Measurements from ENCODE around the gene NUFIP2.
A peak's percentile ranks its signal among the peaks of the same experiment; 100 is the strongest.

NUFIP2 gene

DNA sequence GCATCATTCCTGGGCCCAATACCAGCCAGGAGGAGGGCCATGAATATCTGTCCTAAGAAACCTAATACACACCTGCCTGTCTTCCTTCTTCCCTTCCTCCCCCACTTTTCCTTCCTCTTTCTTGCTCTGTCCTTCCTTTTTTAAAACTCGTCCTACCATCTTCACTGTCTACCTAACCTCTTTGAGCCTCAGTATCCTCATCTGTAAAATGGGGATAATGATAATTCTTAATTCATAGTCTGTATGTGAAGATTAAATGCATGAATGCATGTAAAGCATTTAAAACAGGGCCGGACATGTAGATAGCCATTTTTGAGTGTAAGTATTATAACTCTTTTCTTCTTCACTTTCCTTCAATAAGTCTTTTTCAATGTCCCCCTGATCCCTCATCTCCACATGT, 46.7 kb downstream of the NUFIP2 start:
- Histone ChIP-seq H3K4me2 (ENCODE audit: low read length) (no peak overlapping the region), H3K4me3 (ENCODE audit: low read length) (no peak overlapping the region), H3K9me3 (replicated peaks; ENCODE audit: low read length) (no peaks in the 10 kb centered on the region), H3K4me1 (ENCODE audit: control insufficient read depth, insufficient read depth, low read length) (peaks cover 28% of the 10 kb centered on the region), H3K9ac (ENCODE audit: low read depth, low read length) (no peak overlapping the region), H3K27me3 (ENCODE audit: control insufficient read depth, insufficient read depth, low read length) (no peaks in the 10 kb centered on the region), H3K36me3 (ENCODE audit: insufficient read depth, low read length) (no peaks in the 10 kb centered on the region)

DNA sequence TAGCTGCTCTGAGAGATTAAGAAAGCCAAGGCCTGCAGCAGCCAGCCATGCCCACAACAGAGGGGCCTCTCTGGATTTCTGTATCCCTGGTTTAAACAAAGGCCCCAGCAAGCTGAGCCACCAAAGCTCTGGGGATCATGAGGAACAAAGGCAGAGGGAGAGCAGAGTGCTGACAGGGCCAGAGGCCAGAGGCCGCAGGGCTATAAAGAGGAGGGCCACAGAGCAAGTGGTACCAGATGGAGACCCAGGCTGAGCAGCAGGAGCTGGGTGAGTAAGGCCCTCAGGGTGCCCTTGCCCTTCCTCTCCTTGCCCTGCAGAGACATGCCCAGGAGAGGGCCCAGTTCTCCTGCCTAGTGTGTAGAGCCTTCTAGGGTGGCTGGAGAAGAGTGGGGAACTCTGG, 47.3 kb downstream of the NUFIP2 start, which contains the start of gene CRYBA1:
Gene CRYBA1 (plus strand): TSS at position 232 of the 400 bp plus-strand sequence. CDS start 5 bp downstream, at position 237.
- no peaks in the 10 kb centered on the region for H3K36me3 ChIP-seq (ENCODE audit: insufficient read depth, low read length)
- peaks cover 28% of the 10 kb centered on the region for H3K4me1 ChIP-seq (ENCODE audit: control insufficient read depth, insufficient read depth, low read length)
- no peak within 1 kb of the TSS for H3K4me3 ChIP-seq (ENCODE audit: low read length)
- no peaks in the 10 kb centered on the region for H3K9me3 ChIP-seq (replicated peaks; ENCODE audit: low read length)
- H3K27me3 ChIP-seq (ENCODE audit: control insufficient read depth, insufficient read depth, low read length), result no peaks in the 10 kb centered on the region
- no peak within 1 kb of the TSS for H3K9ac ChIP-seq (ENCODE audit: low read depth, low read length)
- H3K4me2 ChIP-seq (ENCODE audit: low read length), result no peak within 1 kb of the TSS

DNA sequence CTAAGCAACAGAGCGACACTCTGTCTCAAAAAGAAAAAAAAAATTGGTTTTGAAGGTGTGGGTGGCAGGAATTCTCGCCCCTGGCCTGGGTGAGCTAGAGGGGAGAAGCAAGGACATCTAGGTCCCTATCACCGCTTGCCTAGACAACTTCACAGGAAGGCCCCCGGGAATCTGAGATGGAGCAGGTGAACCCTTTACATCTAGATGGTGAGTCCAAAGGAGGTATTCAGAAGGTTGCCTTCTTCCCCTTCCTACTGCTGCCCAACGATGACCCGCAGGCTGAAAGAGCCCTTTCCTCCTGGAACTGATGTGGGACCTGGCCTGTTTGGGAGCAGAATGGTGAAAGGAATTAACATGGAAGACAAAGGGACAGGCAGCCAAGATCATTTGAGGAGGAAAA, 48.5 kb downstream of the NUFIP2 start:
- Histone ChIP-seq H3K4me1 (ENCODE audit: control insufficient read depth, insufficient read depth, low read length) (peaks cover 27% of the 10 kb centered on the region), H3K27me3 (ENCODE audit: control insufficient read depth, insufficient read depth, low read length) (no peaks in the 10 kb centered on the region), H3K4me2 (ENCODE audit: low read length) (no peak overlapping the region), H3K36me3 (ENCODE audit: insufficient read depth, low read length) (no peaks in the 10 kb centered on the region), H3K9ac (ENCODE audit: low read depth, low read length) (no peak overlapping the region), H3K9me3 (replicated peaks; ENCODE audit: low read length) (no peaks in the 10 kb centered on the region), H3K4me3 (ENCODE audit: low read length) (no peak overlapping the region)

DNA sequence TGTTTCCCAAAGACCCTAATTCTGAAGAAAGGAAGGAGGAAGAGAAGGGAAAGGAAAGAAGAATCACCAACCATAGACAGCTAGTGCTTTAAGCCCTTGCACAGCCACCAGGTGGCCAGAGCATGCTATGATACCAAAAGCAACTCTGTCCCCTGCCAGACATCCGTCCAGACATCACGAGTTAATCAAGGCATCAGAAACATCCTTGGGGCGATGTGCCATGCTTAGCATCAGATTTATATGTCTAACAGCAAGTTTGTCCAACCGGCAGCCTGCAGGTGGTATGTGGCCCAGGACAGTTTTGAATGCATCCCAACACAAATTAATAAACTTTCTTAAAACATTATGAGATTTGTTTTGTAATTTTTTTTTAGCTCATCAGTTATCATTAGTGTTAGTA, 50.2 kb downstream of the NUFIP2 start:
- Histone ChIP-seq H3K4me3 (ENCODE audit: low read length) (no peak overlapping the region), H3K4me1 (ENCODE audit: control insufficient read depth, insufficient read depth, low read length) (peaks cover 29% of the 10 kb centered on the region), H3K27me3 (ENCODE audit: control insufficient read depth, insufficient read depth, low read length) (no peaks in the 10 kb centered on the region), H3K9me3 (replicated peaks; ENCODE audit: low read length) (no peaks in the 10 kb centered on the region), H3K36me3 (ENCODE audit: insufficient read depth, low read length) (no peaks in the 10 kb centered on the region), H3K9ac (ENCODE audit: low read depth, low read length) (no peak overlapping the region), H3K4me2 (ENCODE audit: low read length) (no peak overlapping the region)

DNA sequence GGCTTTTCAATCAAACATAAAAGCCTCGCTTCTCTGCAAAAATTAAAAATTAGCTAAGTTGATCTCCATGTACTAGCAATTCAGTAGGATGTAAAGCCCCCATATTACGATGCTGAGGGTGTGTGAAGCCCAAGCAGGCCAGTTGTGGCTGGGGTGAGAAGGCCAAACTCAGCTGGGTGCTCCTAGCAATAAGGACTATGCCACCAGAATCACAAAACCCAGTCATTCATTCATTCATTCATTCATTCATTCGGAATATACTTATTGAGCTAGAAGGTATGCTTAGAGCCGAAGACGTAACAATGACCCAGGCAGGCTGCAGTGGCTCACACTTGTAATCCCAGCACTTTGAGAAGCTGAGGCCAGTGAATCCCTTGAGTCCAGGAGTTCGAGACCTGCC, 51.2 kb downstream of the NUFIP2 start:
- no peak overlapping the region for H3K4me2 ChIP-seq (ENCODE audit: low read length)
- peaks cover 39% of the 10 kb centered on the region for H3K4me1 ChIP-seq (ENCODE audit: control insufficient read depth, insufficient read depth, low read length)
- H3K9ac ChIP-seq (ENCODE audit: low read depth, low read length), result no peak overlapping the region

DNA sequence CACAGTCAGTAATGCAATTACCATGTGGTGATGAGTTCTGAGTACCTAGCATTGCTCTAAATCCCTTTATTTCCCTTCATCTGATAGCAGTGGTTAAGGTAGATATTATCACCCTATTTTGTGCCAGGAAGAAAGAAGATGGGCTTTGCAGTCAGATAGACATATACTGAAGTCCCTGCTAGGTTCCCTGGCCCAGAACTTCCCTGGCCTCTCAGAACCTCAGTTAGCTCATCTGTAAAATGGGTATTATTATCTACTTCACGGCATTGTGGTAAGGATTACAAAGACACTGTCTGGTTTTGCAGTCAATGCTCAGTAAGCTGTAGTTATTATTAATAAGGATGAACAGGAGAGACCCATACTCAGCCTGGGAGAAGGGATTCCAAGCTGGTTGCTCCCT, 51.9 kb downstream of the NUFIP2 start:
- Histone ChIP-seq H3K4me3 (ENCODE audit: low read length) (no peak overlapping the region), H3K27me3 (ENCODE audit: control insufficient read depth, insufficient read depth, low read length) (no peaks in the 10 kb centered on the region), H3K4me2 (ENCODE audit: low read length) (no peak overlapping the region), H3K4me1 (ENCODE audit: control insufficient read depth, insufficient read depth, low read length) (peaks cover 45% of the 10 kb centered on the region), H3K36me3 (ENCODE audit: insufficient read depth, low read length) (no peaks in the 10 kb centered on the region), H3K9ac (ENCODE audit: low read depth, low read length) (no peak overlapping the region), H3K9me3 (replicated peaks; ENCODE audit: low read length) (no peaks in the 10 kb centered on the region)

More for the DNA sequence above, 51.2 kb downstream of the NUFIP2 start:
- no peak overlapping the region for H3K4me3 ChIP-seq (ENCODE audit: low read length)
- no peaks in the 10 kb centered on the region for H3K9me3 ChIP-seq (replicated peaks; ENCODE audit: low read length)
- H3K27me3 ChIP-seq (ENCODE audit: control insufficient read depth, insufficient read depth, low read length), result no peaks in the 10 kb centered on the region
- no peaks in the 10 kb centered on the region for H3K36me3 ChIP-seq (ENCODE audit: insufficient read depth, low read length)

DNA sequence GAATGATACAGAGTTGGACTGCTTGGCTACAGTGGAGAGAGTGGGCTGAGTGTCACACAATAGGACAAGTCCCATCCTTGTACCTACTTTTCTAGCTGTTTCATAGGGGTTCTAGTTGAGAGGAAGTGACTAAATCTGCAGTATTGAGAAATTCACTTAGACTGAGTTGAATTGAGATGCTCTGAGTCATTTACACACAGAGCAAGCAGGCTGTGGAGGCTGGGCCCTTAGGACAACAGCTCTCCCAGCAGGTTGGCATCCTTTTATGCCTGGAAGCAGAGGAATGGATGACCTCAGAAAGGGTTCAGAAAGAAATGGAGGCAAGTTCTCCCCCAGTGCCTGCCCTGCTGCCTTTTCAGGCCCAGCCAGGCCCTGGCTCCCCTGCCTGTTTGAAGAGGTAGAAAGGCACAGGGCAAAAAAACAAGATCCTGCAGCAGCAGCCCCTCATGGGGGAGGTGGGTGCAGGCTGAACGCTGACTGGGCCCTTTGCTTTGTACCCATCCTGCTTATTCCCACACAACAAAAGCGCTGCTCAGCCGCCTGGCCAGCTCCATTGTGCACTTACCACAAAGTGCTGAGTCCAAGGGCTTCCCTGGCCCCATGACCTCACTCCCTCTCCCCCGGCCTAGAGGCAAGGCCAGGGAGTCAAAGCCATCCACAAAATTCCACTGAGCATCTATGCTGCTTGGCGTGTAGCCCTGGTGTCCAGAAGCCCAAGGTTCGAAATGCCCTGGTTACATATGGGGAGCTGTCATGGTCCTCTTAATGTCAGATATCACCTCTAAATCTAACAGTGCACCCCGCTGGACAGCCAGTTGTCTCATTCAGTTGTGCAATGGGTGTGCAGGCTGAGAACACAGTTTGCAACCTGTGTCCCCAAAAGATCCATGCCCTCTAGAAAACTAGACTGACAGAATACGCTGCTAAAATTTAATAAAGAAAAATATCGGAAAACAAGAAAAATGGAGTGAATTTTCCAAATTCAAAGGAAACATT, 52.7 kb downstream of the NUFIP2 start:
- H3K36me3 ChIP-seq (ENCODE audit: insufficient read depth, low read length), result no peaks in the 10 kb centered on the region
- no peaks in the 10 kb centered on the region for H3K9me3 ChIP-seq (replicated peaks; ENCODE audit: low read length)
- no peaks in the 10 kb centered on the region for H3K27me3 ChIP-seq (ENCODE audit: control insufficient read depth, insufficient read depth, low read length)
- H3K4me3 ChIP-seq (ENCODE audit: low read length), result no peak overlapping the region
- H3K4me1 ChIP-seq (ENCODE audit: control insufficient read depth, insufficient read depth, low read length), result peaks cover 45% of the 10 kb centered on the region
- peak overlapping the region; percentile 53 for H3K4me2 ChIP-seq (ENCODE audit: low read length)
- peak overlapping the region; percentile 33 for H3K9ac ChIP-seq (ENCODE audit: low read depth, low read length)

DNA sequence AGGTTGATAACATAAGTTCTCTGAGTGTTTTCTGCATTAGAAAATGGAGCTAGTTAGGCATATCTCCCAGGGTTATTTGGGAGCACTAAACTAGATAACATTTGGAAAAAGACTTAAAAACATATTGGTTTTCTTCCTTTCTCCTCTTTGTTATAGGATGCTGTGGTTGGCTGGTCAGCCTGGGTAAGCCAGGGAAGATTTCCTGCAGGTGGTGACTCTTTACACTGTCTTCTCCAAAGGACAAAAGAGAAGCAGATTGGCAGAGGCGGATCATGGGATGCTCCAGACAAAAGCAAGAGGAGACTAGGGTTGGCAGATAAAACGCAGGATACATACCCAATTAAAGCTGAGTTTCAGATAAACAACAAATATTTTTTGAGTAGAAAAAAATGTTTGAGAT, 53.5 kb downstream of the NUFIP2 start:
- H3K36me3 ChIP-seq (ENCODE audit: insufficient read depth, low read length), result no peaks in the 10 kb centered on the region
- H3K27me3 ChIP-seq (ENCODE audit: control insufficient read depth, insufficient read depth, low read length), result no peaks in the 10 kb centered on the region
- H3K9me3 ChIP-seq (replicated peaks; ENCODE audit: low read length), result no peaks in the 10 kb centered on the region
- peak overlapping the region; percentile 42 for H3K4me2 ChIP-seq (ENCODE audit: low read length)
- H3K4me1 ChIP-seq (ENCODE audit: control insufficient read depth, insufficient read depth, low read length), result peaks cover 45% of the 10 kb centered on the region
- peak overlapping the region; percentile 10 for H3K4me3 ChIP-seq (ENCODE audit: low read length)
- H3K9ac ChIP-seq (ENCODE audit: low read depth, low read length), result peak overlapping the region; percentile 28

DNA sequence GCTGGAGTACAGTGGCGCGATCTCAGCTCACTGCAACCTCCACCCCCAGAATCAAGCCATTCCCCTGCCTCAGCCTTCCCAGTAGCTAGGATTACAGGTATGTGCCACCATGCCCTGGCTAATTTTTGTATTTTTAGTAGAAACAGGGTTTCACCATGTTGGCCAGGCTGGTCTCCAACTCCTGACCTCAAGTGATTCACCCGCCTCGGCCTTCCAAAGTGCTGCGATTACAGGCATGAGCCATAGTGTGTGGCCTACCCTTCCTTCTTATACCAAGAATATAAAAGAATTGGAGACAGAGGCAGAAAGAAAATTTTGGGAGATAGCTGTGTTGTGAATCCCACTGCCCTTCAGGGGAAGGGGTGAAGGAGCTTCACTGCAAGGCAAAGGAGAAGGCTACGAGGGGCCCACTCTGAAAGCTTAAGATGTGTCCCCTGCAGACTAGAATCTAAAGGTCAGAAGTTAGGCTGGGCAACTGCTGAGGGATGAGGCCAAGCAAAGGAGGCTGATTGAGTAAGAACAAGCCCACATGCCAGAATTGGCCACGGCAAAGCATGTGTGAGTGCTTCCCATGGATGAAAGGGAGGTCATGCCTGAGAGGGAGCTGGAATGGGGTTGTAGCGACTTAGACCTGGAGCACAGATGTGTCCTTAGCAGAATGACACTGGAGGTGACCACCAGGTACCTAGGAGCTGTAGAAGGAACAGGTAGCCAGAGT, 55.7 kb downstream of the NUFIP2 start:
- Histone ChIP-seq H3K36me3 (ENCODE audit: insufficient read depth, low read length) (no peaks in the 10 kb centered on the region), H3K9me3 (replicated peaks; ENCODE audit: low read length) (no peaks in the 10 kb centered on the region), H3K4me2 (ENCODE audit: low read length) (peak overlapping the region; percentile 36), H3K9ac (ENCODE audit: low read depth, low read length) (peak overlapping the region; percentile 9), H3K4me3 (ENCODE audit: low read length) (peak overlapping the region; percentile 7), H3K4me1 (ENCODE audit: control insufficient read depth, insufficient read depth, low read length) (peaks cover 38% of the 10 kb centered on the region), H3K27me3 (ENCODE audit: control insufficient read depth, insufficient read depth, low read length) (no peaks in the 10 kb centered on the region)

DNA sequence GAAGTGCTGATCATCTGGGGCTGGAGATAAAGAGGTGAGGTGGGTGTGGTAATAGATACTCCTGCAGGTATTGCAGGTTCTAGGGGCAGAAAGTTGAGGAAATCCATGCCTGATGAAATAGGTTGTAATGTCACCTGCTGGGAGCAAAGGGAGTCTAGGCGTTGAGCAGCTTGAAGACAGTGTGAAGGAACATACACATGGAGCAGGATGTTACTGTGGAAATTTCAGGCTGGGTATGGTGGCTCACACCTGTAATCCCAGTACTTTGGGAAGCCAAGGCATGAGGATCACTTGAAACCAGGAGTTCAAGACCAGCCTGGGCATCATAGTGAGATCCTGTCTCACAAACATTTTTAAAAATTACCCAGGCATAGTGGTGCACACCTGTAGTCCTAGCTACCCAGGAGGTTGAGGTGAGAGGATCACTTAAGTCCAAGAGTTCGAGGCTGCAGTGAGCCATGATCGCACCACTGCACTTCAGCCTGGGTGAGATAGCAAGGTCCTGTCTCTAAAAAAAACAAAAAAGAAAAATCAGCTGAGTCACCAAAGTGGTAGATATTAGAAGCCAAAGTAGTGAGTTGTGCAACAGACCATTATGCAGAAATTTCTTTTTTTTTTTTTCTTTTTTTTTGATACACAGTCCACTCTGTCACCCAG, 56.3 kb downstream of the NUFIP2 start:
- H3K36me3 ChIP-seq (ENCODE audit: insufficient read depth, low read length), result no peaks in the 10 kb centered on the region
- no peak overlapping the region for H3K4me3 ChIP-seq (ENCODE audit: low read length)
- H3K4me2 ChIP-seq (ENCODE audit: low read length), result no peak overlapping the region
- no peaks in the 10 kb centered on the region for H3K27me3 ChIP-seq (ENCODE audit: control insufficient read depth, insufficient read depth, low read length)
- H3K4me1 ChIP-seq (ENCODE audit: control insufficient read depth, insufficient read depth, low read length), result peaks cover 38% of the 10 kb centered on the region
- no peaks in the 10 kb centered on the region for H3K9me3 ChIP-seq (replicated peaks; ENCODE audit: low read length)
- no peak overlapping the region for H3K9ac ChIP-seq (ENCODE audit: low read depth, low read length)

DNA sequence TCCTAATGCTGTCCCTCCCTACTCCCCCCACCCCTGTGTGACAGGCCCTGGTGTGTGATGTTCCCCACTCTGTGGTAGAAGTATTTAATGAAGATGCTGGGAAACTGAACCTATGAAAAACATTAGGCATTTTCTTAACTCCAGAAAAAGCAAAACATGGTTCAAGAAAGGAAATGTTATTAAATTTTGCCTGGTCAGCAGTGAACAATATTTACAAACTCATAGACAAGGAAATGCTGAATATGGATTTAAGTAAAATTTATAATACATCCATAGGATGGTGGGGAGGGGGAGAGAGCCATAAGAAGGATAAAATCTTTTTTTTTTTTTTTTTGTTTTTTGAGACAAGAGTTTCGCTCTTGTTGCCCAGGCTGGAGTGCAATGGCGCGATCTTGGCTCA, 58.0 kb downstream of the NUFIP2 start:
- Histone ChIP-seq H3K9me3 (replicated peaks; ENCODE audit: low read length) (no peaks in the 10 kb centered on the region), H3K9ac (ENCODE audit: low read depth, low read length) (no peak overlapping the region), H3K4me3 (ENCODE audit: low read length) (no peak overlapping the region), H3K4me1 (ENCODE audit: control insufficient read depth, insufficient read depth, low read length) (peaks cover 27% of the 10 kb centered on the region), H3K27me3 (ENCODE audit: control insufficient read depth, insufficient read depth, low read length) (no peaks in the 10 kb centered on the region), H3K4me2 (ENCODE audit: low read length) (no peak overlapping the region), H3K36me3 (ENCODE audit: insufficient read depth, low read length) (no peaks in the 10 kb centered on the region)
